Ramos (cell line): Measurements from ENCODE around the gene PRTG.
"Not testable (repeated sequence)": the region's sequence is repeated elsewhere in the genome, so short reads cannot be mapped to it uniquely, and the experiment has no call there.

Experiments
- in situ Hi-C: fragments of 300-500 bp; cut with MboI; formaldehyde crosslinking; loops from one replicate; pipeline ENCODE4 v1.14.3; 2022; ENCODE audit warnings: low sequenced_read_pairs; ENCODE audit not compliant: unreplicated experiment

The PRTG gene

DNA sequence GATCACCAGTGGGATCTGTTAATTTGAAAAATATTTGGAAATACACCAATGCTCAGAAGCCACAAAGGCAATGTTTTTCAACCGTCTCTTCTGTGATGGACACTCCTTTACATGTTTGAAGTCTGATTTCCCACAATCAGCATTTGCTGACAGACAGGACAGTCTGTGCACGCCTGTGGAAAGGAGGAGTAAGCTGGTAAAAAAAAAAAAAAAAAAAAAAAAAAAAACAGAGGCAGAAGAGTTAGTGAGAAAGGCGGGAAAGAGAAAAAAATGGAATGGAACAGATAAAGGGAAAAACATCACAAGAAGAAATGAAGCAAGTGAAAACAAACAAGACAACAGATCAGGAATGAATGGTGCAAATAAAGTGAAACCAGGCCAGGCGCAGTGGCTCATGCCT lies 35.0 kb downstream of the PRTG start:
- in situ Hi-C loops = no loop called here

DNA sequence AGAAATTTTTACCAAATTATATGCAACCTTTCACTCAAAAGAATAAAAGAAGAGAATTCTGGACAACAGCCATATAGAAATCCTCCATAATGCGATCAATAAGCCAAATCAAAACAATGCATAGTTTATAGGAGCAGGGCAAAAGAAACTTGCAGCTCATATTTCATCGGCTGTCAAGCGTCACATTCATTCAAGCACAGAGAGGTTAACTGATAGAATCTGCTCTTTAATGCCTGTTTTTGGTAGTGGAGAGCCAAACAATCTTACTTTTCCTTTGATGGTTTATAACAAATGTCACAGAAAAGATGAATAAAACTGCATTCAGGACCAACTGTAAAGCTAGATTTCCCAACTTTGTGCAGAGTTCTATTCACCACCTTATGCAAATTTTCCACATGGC lies 35.4 kb downstream of the PRTG start:
- in situ Hi-C loops = no loop called here

DNA sequence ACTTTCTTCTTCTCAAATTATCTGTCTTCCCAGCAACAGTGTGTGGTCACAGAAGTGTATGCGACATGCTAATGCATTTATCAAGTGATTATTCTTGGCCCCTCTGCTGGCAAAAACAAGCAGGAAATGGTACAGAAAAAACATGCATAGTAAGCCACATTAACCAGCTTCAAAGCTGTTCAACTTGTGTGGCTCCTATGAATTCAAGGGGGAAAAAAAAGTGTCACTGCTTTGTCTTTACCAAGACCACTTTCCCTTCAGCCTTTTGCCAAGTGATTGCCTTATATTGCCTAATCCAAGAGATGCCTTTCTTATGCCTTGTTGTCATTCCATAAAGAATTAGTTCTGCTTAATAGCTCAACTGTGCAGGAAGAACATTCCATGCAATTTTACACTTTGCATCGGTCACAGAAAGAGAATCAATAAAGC lies 39.1 kb downstream of the PRTG start:
- in situ Hi-C loops = no loop called here

DNA sequence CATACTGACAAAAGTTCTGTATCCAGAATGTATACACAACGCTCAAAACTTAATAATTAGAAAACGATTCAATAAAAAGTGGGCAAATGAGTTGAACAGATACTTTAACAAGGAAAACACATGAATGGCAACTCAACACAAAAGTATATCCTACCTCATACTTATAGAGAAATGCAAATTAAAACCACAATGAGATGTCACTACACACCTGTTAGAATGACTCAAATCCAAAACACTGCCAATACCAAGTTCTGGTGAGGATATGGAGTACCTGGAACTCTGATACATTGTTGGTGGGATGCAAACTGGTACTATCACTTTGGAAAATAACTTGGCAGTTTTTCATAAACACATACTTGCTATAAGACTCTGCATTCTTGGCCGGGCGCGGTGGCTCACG lies 42.1 kb downstream of the PRTG start:
- in situ Hi-C loops = no loop called here

DNA sequence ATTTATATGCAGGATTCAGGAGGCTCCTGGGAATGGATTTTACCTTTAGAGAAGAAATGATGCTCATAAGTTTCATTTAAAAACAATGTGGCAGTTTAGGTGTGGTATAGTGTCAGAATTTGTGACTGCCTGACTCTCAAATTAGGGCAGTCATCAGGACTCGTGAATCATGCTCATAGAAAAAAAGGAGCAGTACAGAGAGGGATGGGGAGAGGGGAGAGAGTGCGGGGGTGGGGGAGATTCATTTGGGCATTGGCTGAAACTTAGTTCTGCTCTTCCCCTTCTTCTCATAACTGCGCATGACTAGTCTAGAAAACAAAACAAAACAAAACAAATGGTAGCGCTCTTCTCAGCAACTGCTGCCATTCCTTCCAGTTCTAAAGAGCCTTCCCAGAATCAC lies 44.3 kb downstream of the PRTG start:
- in situ Hi-C loops = no loop called here

DNA sequence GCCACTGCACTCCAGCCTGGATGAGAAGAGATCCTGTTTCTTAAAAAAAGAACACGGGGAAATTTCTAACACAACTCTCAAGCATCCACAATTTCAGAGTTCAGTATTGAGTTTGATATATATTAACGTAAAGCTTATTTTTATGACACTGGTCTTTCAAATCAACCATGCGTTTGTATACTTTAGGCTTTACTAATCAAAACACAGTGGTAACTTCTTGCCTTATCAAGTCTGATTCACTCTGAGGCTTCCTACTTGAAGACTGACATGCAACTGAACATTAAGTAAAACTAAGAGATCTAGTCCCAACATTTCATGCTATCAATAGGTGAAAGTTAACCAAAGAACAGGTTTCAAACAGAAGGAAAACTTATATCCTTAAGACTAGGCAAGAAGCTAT lies 46.7 kb downstream of the PRTG start:
- in situ Hi-C loops = no loop called here

DNA sequence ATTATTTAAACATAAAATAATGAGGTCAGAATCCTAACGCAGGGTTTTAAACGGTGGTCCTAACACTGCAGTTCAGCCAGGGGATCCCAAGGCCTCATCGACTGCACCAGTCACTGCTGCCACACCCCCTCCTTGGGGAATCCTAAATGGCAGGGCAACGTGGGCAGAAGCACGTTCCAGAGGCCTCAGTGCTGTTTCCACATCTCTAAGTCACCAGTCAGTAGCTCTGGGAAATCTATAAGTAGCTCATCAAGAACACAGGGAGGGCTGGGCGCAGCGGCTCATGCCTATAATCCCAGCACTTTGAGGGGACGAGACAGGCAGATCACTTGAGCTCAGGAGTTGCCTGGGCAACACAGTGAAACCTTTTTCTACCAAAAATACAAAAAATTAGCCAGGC lies 47.5 kb downstream of the PRTG start:
- in situ Hi-C loops = no loop called here

DNA sequence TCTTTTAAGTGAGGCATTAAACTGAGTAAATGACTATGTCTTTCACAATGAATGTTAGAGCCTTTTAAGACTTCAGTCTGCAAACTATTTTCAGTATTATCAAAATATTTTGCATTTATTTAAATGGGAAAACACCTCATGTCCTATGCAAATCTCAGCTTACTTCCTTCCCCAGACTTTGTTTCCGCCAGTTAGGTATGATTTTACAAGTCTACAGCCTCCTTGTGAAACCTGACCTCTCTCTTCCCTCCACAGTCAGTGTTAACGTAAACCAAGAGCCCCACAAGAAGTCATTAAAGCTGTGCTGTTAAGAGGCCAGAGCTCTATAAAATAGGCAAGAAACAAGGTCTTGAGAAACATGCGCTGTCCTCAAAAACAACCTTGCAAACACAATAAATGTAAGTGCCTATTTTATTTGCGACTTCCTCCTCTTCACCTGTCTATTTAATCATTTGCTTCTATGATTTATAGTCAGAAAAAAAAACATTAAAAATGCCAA lies 48.3 kb downstream of the PRTG start:
- in situ Hi-C loops = no loop called here

DNA sequence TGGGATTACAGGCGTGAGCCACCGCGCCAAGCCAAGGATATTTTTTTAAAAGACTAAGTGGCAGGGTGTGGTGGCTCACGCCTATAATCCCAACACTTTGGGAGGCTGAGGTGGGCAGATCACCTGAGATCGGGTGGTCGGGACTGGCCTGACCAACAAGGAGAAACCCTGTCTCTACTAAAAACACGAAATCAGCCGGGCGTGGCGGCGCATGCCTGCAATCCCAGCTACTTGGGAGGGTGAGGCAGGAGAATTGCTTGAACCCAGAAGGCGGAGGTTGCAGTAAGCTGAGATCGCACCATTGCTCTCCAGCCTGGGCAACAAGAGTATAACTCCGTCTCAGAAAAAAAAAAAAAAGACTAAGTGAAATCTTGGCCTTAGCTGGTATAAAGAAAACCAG lies 49.8 kb downstream of the PRTG start:
- in situ Hi-C loops = not testable (repeated sequence)

DNA sequence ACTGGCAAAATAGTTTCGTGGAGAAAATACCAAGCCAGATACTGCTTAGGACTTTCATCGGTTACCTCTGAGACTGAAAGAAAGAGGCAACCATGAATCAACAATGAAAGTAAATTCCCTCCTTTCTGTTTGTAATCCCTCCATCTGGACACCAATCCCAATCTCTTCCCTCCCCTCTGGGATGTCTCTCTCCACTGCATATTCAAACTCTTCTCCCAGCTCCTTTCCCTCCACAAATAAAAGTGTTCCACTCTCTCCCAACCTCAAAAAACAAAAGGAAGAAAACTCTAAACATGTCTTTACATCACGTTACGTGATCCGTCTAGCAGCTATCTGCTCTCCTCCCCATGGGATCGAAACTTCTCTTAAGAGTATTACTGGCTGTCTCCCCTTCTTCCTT lies 55.2 kb downstream of the PRTG start:
- in situ Hi-C loops = no loop called here

DNA sequence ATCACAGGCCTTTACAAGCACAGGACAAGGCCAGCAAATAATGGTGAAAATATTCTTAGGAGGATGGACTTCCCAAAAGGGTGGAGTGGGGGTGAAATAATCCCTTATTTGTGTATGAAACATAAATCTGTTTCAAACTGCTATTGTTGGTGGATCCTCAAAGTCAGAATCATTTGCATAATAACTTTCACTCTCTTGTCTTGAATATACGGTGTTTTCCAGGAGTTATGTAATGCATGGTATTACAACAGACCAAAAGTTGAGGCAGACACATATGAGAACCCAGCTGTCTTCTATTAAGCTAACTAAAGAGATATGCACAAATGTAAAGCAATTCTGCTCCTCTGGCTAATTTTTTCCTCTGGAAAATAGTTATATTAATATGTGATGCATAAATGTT lies 57.7 kb downstream of the PRTG start:
- in situ Hi-C loops = no loop called here

DNA sequence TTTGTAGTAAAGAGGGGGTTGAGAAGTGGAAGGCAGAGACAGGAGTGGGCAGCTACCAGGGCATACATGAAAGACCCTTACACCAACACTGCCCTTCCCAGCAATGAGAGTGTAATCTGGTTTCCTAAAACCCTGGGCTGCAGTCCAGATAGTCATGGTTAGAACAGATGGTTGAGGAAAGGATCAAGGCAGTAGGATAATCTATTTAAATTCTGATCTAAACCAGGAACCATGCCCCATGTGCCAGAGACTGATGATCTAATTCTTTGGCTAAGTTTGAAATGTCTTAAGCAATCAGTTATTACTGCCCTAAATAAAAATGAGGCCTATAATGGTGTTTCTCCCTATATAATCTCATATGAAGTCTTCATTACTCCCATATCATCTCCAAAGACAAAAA lies 59.6 kb downstream of the PRTG start:
- in situ Hi-C loops = no loop called here

DNA sequence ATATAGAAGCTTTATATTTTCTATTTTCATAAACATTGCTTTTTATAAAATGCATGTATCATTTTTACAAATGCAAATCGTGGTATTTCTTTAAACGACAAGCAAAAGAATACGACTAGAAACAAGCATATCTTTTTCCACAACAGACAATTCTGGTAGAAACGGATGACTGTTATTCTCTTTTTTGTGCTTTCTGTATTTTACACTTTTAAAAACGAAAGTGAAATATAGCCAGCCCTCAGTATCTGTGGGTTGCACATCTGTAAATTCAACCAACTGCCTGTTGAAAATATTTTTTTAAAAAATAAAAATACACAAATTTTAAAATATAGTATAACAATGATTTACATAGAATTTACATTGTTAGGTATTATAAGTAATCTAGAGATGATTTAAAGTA lies 61.3 kb downstream of the PRTG start:
- in situ Hi-C loops = no loop called here

DNA sequence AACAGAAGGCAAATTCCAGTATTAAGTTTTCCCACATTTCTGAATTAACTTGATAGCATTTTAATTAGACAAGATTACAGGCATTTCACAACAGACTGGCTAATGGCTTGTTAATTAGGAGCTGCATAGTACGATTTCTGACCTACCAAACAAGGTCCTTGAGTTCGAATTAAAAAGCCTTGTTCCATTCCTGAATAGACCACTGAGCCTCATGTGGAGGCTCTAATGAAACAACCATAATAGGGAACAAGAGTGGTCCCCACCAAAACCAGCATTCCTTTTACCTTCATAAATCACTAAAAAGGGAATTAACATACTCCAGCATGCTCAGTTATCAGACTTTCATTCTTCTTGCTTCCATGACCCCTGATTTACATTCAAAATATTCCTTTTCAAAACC lies 66.4 kb downstream of the PRTG start:
- in situ Hi-C loops = no loop called here

DNA sequence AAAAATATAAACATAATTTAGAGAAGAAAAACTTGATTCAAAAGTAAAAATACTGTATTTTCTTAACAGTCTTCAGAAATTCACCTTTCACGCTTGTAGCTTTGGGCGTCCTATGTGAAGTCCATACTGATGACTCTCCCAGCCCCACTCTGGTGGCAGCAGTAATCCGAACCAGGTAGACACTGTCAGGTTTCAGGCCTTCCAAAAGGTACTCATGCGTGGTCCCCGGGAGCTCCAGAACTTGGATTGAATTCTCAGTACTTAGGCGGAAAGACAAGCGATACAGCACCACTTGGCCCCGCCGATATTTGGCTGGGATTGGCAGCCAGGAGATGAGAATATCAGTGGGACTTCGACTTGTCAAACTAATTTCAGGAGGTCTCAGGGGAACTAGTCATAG lies 69.7 kb downstream of the PRTG start:
- in situ Hi-C loops = loop anchor here (25.0 kb wide), 1 partner anchor 764 kb away; no protein-coding TSS in a partner anchor

DNA sequence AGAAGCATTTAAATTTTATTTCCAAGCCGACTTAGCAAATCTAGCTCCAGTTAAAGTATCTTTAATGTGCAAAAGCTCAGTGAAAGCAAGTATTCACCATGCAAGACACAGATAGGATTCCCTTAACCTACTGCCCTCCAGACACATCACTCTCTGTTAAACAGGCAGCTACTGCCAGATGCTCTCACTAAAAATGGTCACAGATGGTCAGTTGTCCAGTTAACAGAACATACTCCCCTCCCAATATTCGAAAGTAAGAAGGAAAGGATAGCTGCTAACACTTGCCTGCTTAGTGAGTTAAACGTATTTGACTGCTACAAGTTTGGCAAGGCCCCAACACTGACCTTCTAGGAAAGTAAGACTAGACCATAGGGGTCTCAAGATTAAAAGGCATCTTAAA lies 73.7 kb downstream of the PRTG start:
- in situ Hi-C loops = loop anchor here (25.0 kb wide), 1 partner anchor 768 kb away; no protein-coding TSS in a partner anchor

DNA sequence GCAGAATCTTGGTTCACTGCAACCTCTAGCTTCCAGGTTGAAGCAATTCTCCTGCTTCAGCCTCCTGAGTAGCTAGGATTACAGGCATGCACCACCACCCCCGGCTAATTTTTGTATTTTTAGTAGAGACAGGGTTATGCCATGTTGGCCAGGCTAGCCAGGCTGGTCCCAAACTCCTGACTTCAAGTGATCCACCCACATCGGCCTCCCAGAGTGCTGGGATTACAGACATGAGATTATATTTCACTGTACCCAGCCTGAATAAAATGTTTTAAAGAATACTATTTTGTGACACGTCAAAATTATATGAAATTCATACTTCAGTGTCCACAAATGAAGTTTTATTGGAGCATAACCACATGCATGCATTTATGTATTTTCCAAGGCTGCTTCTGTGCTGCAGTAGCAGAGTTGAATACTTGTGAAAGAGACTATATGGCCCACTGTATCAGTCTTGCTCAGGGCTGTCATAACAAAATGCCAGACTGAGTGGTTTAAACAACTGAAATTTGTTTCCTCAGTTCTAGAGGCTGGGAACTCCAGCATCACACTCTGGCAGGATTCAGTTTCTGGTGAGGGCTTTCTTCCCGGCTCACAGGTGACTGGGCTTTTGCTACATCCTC lies 77.2 kb downstream of the PRTG start:
- in situ Hi-C loops = loop anchor here (25.0 kb wide), 1 partner anchor 772 kb away; no protein-coding TSS in a partner anchor

DNA sequence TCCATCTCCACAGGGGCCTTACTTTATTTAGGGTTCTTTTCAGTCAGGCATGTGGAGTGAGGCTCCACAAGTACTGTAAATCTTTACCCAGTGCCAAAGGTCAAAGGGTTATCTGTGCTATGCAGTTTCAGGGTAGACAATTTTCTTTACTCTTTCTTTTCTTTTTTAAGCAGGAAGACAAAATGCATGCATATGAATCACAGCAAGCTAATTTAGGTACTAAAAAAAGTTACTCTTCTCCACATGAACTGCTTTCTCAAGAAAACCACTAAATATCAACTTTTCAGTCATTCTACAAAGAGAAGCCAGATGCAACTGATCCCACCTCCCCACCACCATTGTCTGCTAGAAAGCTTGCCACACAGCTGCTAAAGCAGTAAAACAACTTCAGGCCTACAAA lies 81.5 kb downstream of the PRTG start:
- in situ Hi-C loops = loop anchor here (25.0 kb wide), 1 partner anchor 776 kb away; no protein-coding TSS in a partner anchor

DNA sequence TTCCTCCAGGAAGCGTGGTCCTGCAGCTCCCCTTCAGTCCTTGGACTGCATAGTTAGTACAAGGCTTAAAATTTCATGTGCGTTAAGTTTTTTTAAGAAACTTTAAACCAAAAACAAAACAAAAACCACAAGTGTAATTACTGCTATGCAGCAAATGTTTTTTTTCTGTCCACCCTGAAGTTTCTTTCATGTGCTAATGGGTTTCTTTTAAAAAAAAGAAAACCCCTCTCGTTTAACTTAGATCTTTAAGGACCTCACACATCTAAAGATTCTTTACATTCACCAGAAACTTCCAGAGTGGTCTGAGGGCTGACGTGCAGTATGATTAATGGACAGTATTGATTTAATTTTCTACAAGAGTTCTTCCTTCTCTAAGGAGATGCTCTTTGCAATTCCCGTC lies 82.8 kb downstream of the PRTG start:
- in situ Hi-C loops = loop anchor here (25.0 kb wide), 1 partner anchor 777 kb away; no protein-coding TSS in a partner anchor

DNA sequence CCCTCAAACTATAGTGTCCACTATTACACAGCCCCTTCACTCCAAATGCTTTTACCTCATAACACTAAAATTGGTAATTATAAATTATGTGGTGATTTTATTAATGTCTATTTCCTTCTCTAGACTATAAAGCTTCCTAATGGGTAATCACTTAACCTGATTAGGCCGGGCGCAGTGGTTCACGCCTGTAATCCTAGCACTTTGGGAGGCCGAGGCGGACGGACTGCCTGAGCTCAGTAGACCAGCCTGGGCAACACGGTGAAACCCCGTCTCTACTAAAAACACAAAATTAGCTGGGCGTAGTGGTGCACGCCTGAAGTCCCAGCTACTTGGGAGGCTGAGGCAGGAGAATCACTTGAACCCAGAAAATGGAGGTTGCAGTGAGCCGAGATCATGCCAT lies 83.5 kb downstream of the PRTG start:
- in situ Hi-C loops = loop anchor here (25.0 kb wide), 1 partner anchor 778 kb away; no protein-coding TSS in a partner anchor

DNA sequence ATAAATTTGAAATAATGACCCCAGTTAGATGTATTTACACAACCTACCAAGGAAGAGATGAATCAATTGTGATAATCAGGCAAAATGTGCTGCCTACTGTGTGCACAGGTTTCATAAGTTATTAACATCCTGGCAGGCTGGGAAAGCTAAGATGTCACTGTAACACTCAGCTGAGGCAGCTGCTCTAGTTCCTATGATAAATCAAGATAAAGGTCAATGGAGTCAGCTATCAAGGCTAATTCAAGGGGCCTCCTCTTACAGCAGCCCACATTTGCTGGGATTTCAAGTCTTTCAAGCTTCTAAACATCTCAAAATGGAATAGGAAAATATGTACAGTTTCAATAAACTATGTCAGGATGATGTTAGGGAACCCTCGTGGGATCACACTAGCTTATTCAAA lies 84.1 kb downstream of the PRTG start:
- in situ Hi-C loops = loop anchor here (25.0 kb wide), 1 partner anchor 778 kb away; no protein-coding TSS in a partner anchor

DNA sequence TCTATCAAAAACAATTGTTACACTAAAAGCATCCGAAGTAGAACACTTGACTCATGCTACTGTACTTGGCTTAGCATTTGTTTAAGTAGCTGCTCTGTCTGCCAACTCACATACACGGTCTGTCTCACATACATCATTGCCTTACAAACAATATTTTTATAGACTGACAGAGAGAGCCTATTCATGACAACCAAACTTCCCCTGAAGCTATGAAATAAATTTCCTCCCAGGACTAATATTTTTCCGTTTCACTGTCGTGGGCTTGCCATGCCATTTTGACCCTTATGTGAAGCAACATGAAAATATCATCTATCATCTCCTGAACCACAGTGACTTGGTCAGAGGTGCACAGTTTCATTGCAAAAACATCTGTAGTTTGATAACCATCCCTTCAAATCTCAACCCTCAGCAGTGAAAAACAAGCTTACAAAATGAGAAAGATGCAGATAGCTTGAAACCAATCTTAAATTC lies 88.4 kb downstream of the PRTG start:
- in situ Hi-C loops = loop anchor here (25.0 kb wide), 1 partner anchor 783 kb away; no protein-coding TSS in a partner anchor
